PC-3 (cell line): ENCODE measurements around the gene FGFR3. TPM values are rescaled to one million over a fixed set of nuclear protein-coding genes. Genes with fewer than 3 reads are reported as not detected.

Experiments used
- ATAC-seq: fragments of 200-7000 bp; cut with Tn5 transposase; 2 replicates; pipeline ENCODE4 v1.9.1; 2020; ENCODE audit warnings: mild to moderate bottlenecking, moderate library complexity
- BruUV-seq: library from RNA; stranded (reverse); fragments of 400-500 nt; replicated peaks from 2 replicates; lab custom pipeline; 2021; lab: Mats Ljungman, UMichigan
- CTCF ChIA-PET: fragments of 300-600 bp; sonication (Branson Sonifier 250); formaldehyde crosslinking; loops from one replicate; lab custom pipeline; 2022; ENCODE audit warnings: antibody characterized with exemption; lab: Charles Lee
- POLR2A ChIA-PET: fragments of 300-600 bp; sonication (Branson Sonifier 250); formaldehyde crosslinking; loops from one replicate; lab custom pipeline; 2022; ENCODE audit warnings: antibody characterized with exemption; ENCODE audit not compliant: unreplicated experiment; lab: Charles Lee
- DNase-seq: peaks from one replicate; pipeline ENCODE4 v3.0.0-alpha.2; 2015
- H2AFZ ChIP-seq: fragments of 300-600 bp; sonication (generic); 2 replicates; pipeline ENCODE4 v1.6.0; 2016; ENCODE audit warnings: antibody characterized with exemption, low read length
- H3F3A ChIP-seq: fragments of 300-600 bp; sonication (generic); one replicate; pipeline ENCODE4 v1.6.0; 2017; ENCODE audit warnings: antibody characterized with exemption, low read length, control low read depth, mild to moderate bottlenecking; ENCODE audit not compliant: unreplicated experiment
- H3K27ac ChIP-seq: fragments of 300-600 bp; sonication (generic); 2 replicates; pipeline ENCODE4 v1.5.1; 2016; ENCODE audit warnings: mild to moderate bottlenecking, low read length
- H3K27me3 ChIP-seq: fragments of 300-600 bp; sonication (generic); 2 replicates; pipeline ENCODE4 v1.6.1; 2016; ENCODE audit warnings: low read length, mixed read lengths
- H3K36me3 ChIP-seq: fragments of 300-600 bp; sonication (generic); 2 replicates; pipeline ENCODE4 v1.6.1; 2016; ENCODE audit warnings: low read depth, mixed run types, low read length, mixed read lengths
- H3K4me1 ChIP-seq: fragments of 300-600 bp; sonication (generic); 2 replicates; pipeline ENCODE4 v1.5.1; 2016; ENCODE audit warnings: low read length; ENCODE audit not compliant: insufficient read depth
- H3K4me2 ChIP-seq: fragments of 300-600 bp; sonication (generic); 2 replicates; pipeline ENCODE4 v1.6.0; 2016; ENCODE audit warnings: low read length
- H3K4me3 ChIP-seq: fragments of 300-600 bp; sonication (generic); 2 replicates; pipeline ENCODE4 v1.5.1; 2016; ENCODE audit warnings: mild to moderate bottlenecking, low read length, mixed read lengths
- H3K79me2 ChIP-seq: fragments of 300-600 bp; sonication (generic); 2 replicates; pipeline ENCODE4 v1.6.1; 2017; ENCODE audit warnings: low read length, mixed read lengths
- H3K9ac ChIP-seq: fragments of 300-600 bp; sonication (generic); 2 replicates; pipeline ENCODE4 v1.6.0; 2016; ENCODE audit warnings: mild to moderate bottlenecking, low read length
- H3K9me2 ChIP-seq: fragments of 300-600 bp; sonication (generic); replicated peaks from 2 replicates; pipeline ENCODE4 v1.6.1; 2016; ENCODE audit warnings: mixed run types, low read length, mixed read lengths
- H3K9me3 ChIP-seq: fragments of 300-600 bp; sonication (generic); 2 replicates; pipeline ENCODE4 v1.6.1; 2016; ENCODE audit warnings: low read length, mixed read lengths
- H4K20me1 ChIP-seq: fragments of 300-600 bp; sonication (generic); 2 replicates; pipeline ENCODE4 v1.6.1; 2016; ENCODE audit warnings: low read length, mixed read lengths
- EZH2 ChIP-seq: fragments of 300-600 bp; sonication (generic); IDR thresholded peaks from one replicate; pipeline ENCODE4 v1.6.1; 2017; ENCODE audit warnings: antibody characterized with exemption, mild to moderate bottlenecking, low read length; ENCODE audit not compliant: unreplicated experiment
- EZH2phosphoT487 ChIP-seq: fragments of 300-600 bp; sonication (generic); IDR thresholded peaks from 2 replicates; pipeline ENCODE4 v1.6.1; 2018; ENCODE audit warnings: mild to moderate bottlenecking, antibody characterized with exemption, low read length, borderline replicate concordance
- intact Hi-C: fragments of 100-400 bp; cut with micrococcal nuclease; formaldehyde crosslinking; loops from 2 replicates; pipeline ENCODE4 v1.9.0; 2023
- total RNA-seq: library from RNA; depleted of rRNA; stranded (reverse); fragments of >200 nt; gene quantifications from 2 replicates; pipeline ENCODE4 v1.2.3, GENCODE V29; 2014
- TF ChIP-seq, protein P1 (sequence below): fragments of 300-600 bp; sonication (generic); conservative IDR thresholded peaks from 2 replicates; pipeline ENCODE4 v1.5.1; 2017; ENCODE audit warnings: antibody characterized with exemption, low read depth, mild to moderate bottlenecking, low read length

The FGFR3 gene
- total RNA-seq, 1 experiment from 2014 or later: 0.11 TPM

DNA sequence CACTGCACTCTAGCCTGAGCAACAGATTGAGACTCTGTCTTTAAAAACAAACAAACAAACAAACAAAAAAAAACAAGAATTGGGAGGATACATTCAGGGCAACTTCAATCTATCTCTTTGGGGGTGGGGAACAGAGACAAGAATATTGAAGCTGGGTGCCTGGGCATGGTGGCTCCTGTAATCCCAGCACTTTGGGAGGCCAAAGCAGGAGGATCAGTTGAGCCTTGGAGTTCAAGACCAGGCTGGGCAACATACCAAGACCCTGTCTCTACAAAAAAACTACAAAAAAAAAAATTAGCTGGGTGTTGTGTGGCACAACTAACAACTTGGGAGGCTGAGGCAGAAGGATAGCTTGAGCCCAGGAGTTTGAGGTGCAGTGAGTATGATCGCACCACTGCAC is 61.7 kb downstream of the FGFR3 start:
- peak overlapping the region; percentile 97 for H3K4me2 ChIP-seq
- H3K27me3 ChIP-seq: no peaks in the 10 kb centered on the region
- H4K20me1 ChIP-seq: peaks cover 21% of the 10 kb centered on the region; the same call in 1 of the 2 replicates
- H2AFZ ChIP-seq: no peak overlapping the region
- H3K27ac ChIP-seq: no peak overlapping the region
- H3K4me1 ChIP-seq: peaks cover 9% of the 10 kb centered on the region; the same call in 1 of the 2 replicates
- no peaks in the 10 kb centered on the region for H3K9me2 ChIP-seq
- TSS peak; percentile 64 for BruUV-seq
- H3K9me3 ChIP-seq: no peaks in the 10 kb centered on the region
- intact Hi-C loops: no loop called here
- no peak for TF ChIP-seq EZH2
- TF ChIP-seq, protein P1, sequence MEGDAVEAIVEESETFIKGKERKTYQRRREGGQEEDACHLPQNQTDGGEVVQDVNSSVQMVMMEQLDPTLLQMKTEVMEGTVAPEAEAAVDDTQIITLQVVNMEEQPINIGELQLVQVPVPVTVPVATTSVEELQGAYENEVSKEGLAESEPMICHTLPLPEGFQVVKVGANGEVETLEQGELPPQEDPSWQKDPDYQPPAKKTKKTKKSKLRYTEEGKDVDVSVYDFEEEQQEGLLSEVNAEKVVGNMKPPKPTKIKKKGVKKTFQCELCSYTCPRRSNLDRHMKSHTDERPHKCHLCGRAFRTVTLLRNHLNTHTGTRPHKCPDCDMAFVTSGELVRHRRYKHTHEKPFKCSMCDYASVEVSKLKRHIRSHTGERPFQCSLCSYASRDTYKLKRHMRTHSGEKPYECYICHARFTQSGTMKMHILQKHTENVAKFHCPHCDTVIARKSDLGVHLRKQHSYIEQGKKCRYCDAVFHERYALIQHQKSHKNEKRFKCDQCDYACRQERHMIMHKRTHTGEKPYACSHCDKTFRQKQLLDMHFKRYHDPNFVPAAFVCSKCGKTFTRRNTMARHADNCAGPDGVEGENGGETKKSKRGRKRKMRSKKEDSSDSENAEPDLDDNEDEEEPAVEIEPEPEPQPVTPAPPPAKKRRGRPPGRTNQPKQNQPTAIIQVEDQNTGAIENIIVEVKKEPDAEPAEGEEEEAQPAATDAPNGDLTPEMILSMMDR: no peak
- TF ChIP-seq EZH2phosphoT487: no peak
- no peaks in the 10 kb centered on the region; the same call in 1 of the 2 replicates for H3K36me3 ChIP-seq
- ChIA-PET POLR2A (no interaction called here), CTCF (no interaction called here)
- DNase-seq (no peak), ATAC-seq (no peak)
- peak overlapping the region; percentile 94 for H3K9ac ChIP-seq
- no peaks in the 10 kb centered on the region for H3F3A ChIP-seq
- H3K79me2 ChIP-seq: peaks cover 73% of the 10 kb centered on the region
- H3K4me3 ChIP-seq: peak overlapping the region; percentile 87

DNA sequence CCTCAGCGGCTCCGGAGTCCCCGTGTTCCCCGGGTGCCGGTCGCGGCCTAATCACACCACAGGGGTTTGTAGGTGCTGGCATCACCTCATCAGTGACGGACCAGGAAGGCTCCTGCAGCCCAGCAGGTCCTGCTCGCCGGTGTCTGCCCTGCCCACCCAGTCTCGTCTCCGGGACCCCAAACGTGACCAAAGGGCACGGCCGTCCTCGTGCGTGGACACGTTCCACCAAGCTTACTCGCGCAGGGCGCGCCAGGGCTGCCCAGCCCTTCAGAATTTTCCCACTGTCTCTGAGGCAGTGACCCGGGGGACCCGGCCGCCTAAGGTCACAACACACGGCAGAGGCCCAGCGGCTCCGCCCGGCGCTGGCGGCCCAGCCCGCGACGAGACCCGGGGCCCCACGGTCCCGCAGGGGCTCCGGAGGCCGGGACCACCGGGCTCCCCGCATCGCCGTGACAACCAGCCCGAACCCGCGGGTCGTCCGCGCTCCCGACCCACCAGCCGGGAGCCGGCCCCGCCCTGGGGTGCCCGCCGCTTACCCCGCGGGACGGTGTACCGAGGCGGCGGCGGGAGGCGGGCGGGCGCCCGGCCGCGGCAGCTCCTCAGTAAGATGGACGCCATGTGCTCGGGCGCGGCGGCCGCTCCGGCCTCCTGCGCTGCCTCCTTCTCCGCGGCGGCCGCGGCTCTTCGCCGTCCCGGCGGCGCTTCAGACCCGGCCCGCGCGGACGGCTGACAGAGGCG is 62.4 kb downstream of the FGFR3 start:
- CTCF ChIA-PET: no interaction called here
- Histone ChIP-seq H3K27me3 (no peaks in the 10 kb centered on the region), H3K4me1 (peaks cover 9% of the 10 kb centered on the region; the same call in 1 of the 2 replicates), H3K36me3 (no peaks in the 10 kb centered on the region; the same call in 1 of the 2 replicates), H3F3A (no peaks in the 10 kb centered on the region), H3K27ac (no peak overlapping the region), H3K9ac (peak overlapping the region; percentile 94), H3K79me2 (peaks cover 66% of the 10 kb centered on the region), H3K9me3 (no peaks in the 10 kb centered on the region), H2AFZ (peak overlapping the region; percentile 55; the same call in 1 of the 2 replicates), H3K4me3 (peak overlapping the region; percentile 87), H3K9me2 (no peaks in the 10 kb centered on the region), H4K20me1 (peaks cover 21% of the 10 kb centered on the region; the same call in 1 of the 2 replicates), H3K4me2 (peak overlapping the region; percentile 97)
- TF ChIP-seq EZH2 (no peak), EZH2phosphoT487 (no peak)
- TF ChIP-seq, protein P1: no peak
- POLR2A ChIA-PET: interaction anchor here (0.6 kb wide), 1 partner anchor 38 kb away, joined by 3 read pairs; no protein-coding TSS in a partner anchor
- DNase-seq (peak; percentile 17), ATAC-seq (peak; percentile 18)
- intact Hi-C loops: no loop called here
- BruUV-seq: no TSS peak
